HepG2 (cell line): ENCODE results near the gene FAM161A. TPM values are rescaled to one million over a fixed set of nuclear protein-coding genes. Genes with fewer than 3 reads are reported as not detected.

Experiments
- ATAC-seq: fragments of 200-7000 bp; cut with Tn5 transposase; 3 replicates; pipeline ENCODE4 v1.9.1; 2020; ENCODE audit warnings: mild to moderate bottlenecking, moderate library complexity
- BruUV-seq: library from RNA; stranded (reverse); fragments of 400-500 nt; replicated peaks from 2 replicates; lab custom pipeline; 2021; lab: Mats Ljungman, UMichigan
- CTCF ChIA-PET: fragments of 300-600 bp; formaldehyde crosslinking; extraction: SDS; loops from one replicate; lab custom pipeline; 2021; ENCODE audit warnings: low total read pairs, inconsistent platforms, low intra/inter-chr PET ratio; lab: Yijun Ruan, JAX
- POLR2A ChIA-PET: fragments of 350-600 bp; sonication (Branson Sonifier 250); formaldehyde crosslinking; loops from one replicate; lab custom pipeline; 2020; ENCODE audit warnings: antibody characterized with exemption, inconsistent platforms; lab: Yijun Ruan, JAX
- DNase-seq: peaks from one replicate; pipeline ENCODE4 v3.0.0-alpha.2; 2015; ENCODE audit warnings: low spot score
- FAIRE-seq: peaks from 3 replicates; lab custom pipeline; 2011; peaks lifted over from hg19 to GRCh38; lab: Jason Lieb, UNC
- H2AFZ ChIP-seq: one replicate; pipeline ENCODE4 v1.6.1; 2011; ENCODE audit warnings: low read length, inconsistent platforms
- H3K27ac ChIP-seq: fragments of 300-600 bp; 3 replicates; pipeline ENCODE4 v1.8.0; 2011; ENCODE audit warnings: mixed run types, mild to moderate bottlenecking, mixed read lengths, low read length, inconsistent platforms; ENCODE audit not compliant: insufficient read depth; ENCODE audit errors: extremely low read length
- H3K27me3 ChIP-seq, 2 experiments: fragments of 200-600 bp in 1 of 2; 2 replicates in 1 of 2; 3 replicates in 1 of 2; pipeline versions ENCODE4 v1.6.0 to v1.8.0; 2011; ENCODE audit warnings: low read length in 2 of 2, mild to moderate bottlenecking in 2 of 2, moderate library complexity in 2 of 2, inconsistent platforms in 1 of 2; ENCODE audit not compliant: insufficient read depth in 2 of 2, control insufficient read depth in 1 of 2
- H3K36me3 ChIP-seq, 2 experiments: fragments of 200-600 bp in 1 of 2; replicated peaks in 1 of 2; 2 replicates in 1 of 2; 3 replicates in 1 of 2; pipeline versions ENCODE4 v1.5.1 to v1.8.0; 2011; ENCODE audit warnings: low read length in 2 of 2, inconsistent platforms in 1 of 2; ENCODE audit not compliant: insufficient read depth in 2 of 2, control insufficient read depth in 1 of 2
- H3K4me1 ChIP-seq: 2 replicates; pipeline ENCODE4 v1.5.1; 2012; ENCODE audit warnings: low read length, inconsistent platforms; ENCODE audit not compliant: insufficient read depth
- H3K4me2 ChIP-seq: 2 replicates; pipeline ENCODE4 v1.6.0; 2011; ENCODE audit warnings: low read depth, low read length, inconsistent platforms
- H3K4me3 ChIP-seq, 3 experiments: fragments of 200-600 bp in 1 of 3; sonication (generic), shearing (Covaris generic) in 1 of 3; replicated peaks in 1 of 3; 2 replicates each; pipeline ENCODE4 v1.5.1; 2011 to 2016; ENCODE audit warnings: low read length in 3 of 3, inconsistent platforms in 2 of 3, low read depth in 2 of 3, mild to moderate bottlenecking in 2 of 3, control low read depth in 1 of 3, mixed read lengths in 1 of 3; ENCODE audit not compliant: insufficient read depth in 1 of 3
- H3K79me2 ChIP-seq: one replicate; pipeline ENCODE4 v1.6.1; 2011; ENCODE audit warnings: low read length, inconsistent platforms; ENCODE audit not compliant: insufficient read depth
- H3K9ac ChIP-seq: 2 replicates; pipeline ENCODE4 v1.6.0; 2011; ENCODE audit warnings: mild to moderate bottlenecking, low read depth, low read length, inconsistent platforms; ENCODE audit not compliant: insufficient read depth
- H3K9me3 ChIP-seq: 2 replicates; pipeline ENCODE4 v1.5.1; 2012; ENCODE audit warnings: mild to moderate bottlenecking, low read length
- H4K20me1 ChIP-seq: 2 replicates; pipeline ENCODE4 v1.6.0; 2011; ENCODE audit warnings: inconsistent platforms, mild to moderate bottlenecking, low read length, moderate library complexity; ENCODE audit not compliant: insufficient read depth
- AGO2 ChIP-seq: fragments of 200-400 bp; formaldehyde crosslinking; optimal IDR thresholded peaks from 2 replicates; pipeline ENCODE3; 2017; ENCODE audit warnings: mild to moderate bottlenecking, low read depth, low read length, moderate library complexity
- ARID2 ChIP-seq: sonication (generic); formaldehyde crosslinking; IDR thresholded peaks from 2 replicates; pipeline ENCODE4 v1.8.1; 2022; ENCODE audit warnings: mild to moderate bottlenecking, missing genetic modification reagents, borderline replicate concordance
- CHCHD3 ChIP-seq: sonication (generic); formaldehyde crosslinking; IDR thresholded peaks from 2 replicates; pipeline ENCODE4 v1.8.0; 2022; ENCODE audit warnings: mild to moderate bottlenecking, missing genetic modification reagents, moderate library complexity
- EZH2 ChIP-seq: conservative IDR thresholded peaks from 2 replicates; pipeline ENCODE4 v1.6.1; 2012; ENCODE audit warnings: mild to moderate bottlenecking, low read depth, low read length, moderate library complexity
- FLYWCH1 ChIP-seq: sonication (generic); formaldehyde crosslinking; IDR thresholded peaks from 2 replicates; pipeline ENCODE4 v1.8.1; 2023; ENCODE audit warnings: mild to moderate bottlenecking, missing genetic modification reagents
- IKZF4 ChIP-seq: sonication (generic); formaldehyde crosslinking; IDR thresholded peaks from 2 replicates; pipeline ENCODE4 v1.5.1; 2020; ENCODE audit warnings: borderline replicate concordance, mild to moderate bottlenecking, low read depth, missing genetic modification reagents; ENCODE audit errors: not compliant biosample characterization
- KAT2B ChIP-seq: fragments of 150-350 bp; IDR thresholded peaks from 2 replicates; pipeline ENCODE4 v1.6.1; 2014; ENCODE audit warnings: low read depth, low read length, borderline replicate concordance
- LCORL ChIP-seq, 2 experiments: fragments of 450-650 bp in 1 of 2; sonication (generic) in 1 of 2; formaldehyde crosslinking in 1 of 2; IDR thresholded peaks; 2 replicates each; pipeline versions ENCODE4 v1.5.0 to v1.6.1; 2017 to 2020; ENCODE audit warnings: antibody characterized with exemption in 1 of 2, missing genetic modification reagents in 1 of 2
- MAFF ChIP-seq: IDR thresholded peaks from 2 replicates; pipeline ENCODE4 v1.6.1; 2011; ENCODE audit warnings: low read depth, low read length, improper control_type of control experiment
- POLR2A ChIP-seq, 2 experiments: IDR thresholded peaks; 2 replicates each; pipeline ENCODE4 v1.6.1; 2011; ENCODE audit warnings: low read depth in 2 of 2, low read length in 2 of 2, mild to moderate bottlenecking in 1 of 2, moderate library complexity in 1 of 2; ENCODE audit not compliant: insufficient read depth in 1 of 2
- SPEN ChIP-seq: sonication (generic); formaldehyde crosslinking; IDR thresholded peaks from 2 replicates; pipeline ENCODE4 v1.5.1; 2020; ENCODE audit warnings: low read depth, mild to moderate bottlenecking, missing genetic modification reagents
- ZBTB33 ChIP-seq: sonication (generic); formaldehyde crosslinking; IDR thresholded peaks from 2 replicates; pipeline ENCODE4 v1.4.0; 2020; ENCODE audit warnings: missing genetic modification reagents
- ZBTB43 ChIP-seq: sonication (generic); formaldehyde crosslinking; conservative IDR thresholded peaks from 2 replicates; pipeline ENCODE4 v1.4.0; 2020; ENCODE audit warnings: missing genetic modification reagents
- ZNF33A ChIP-seq: sonication (generic); formaldehyde crosslinking; IDR thresholded peaks from 2 replicates; pipeline ENCODE4 v1.5.1; 2020; ENCODE audit warnings: missing genetic modification reagents, mild to moderate bottlenecking, moderate library complexity, borderline replicate concordance
- ZNF510 ChIP-seq: sonication (generic); formaldehyde crosslinking; IDR thresholded peaks from 2 replicates; pipeline ENCODE4 v1.4.0; 2020; ENCODE audit warnings: low read depth, mild to moderate bottlenecking, missing genetic modification reagents
- ZNF629 ChIP-seq: sonication (generic); formaldehyde crosslinking; conservative IDR thresholded peaks from 2 replicates; pipeline ENCODE4 v1.5.0; 2020; ENCODE audit warnings: missing genetic modification reagents
- ZNF652 ChIP-seq: IDR thresholded peaks from 2 replicates; pipeline ENCODE4 v1.6.1; 2016; ENCODE audit warnings: low read depth, borderline replicate concordance
- ZNF878 ChIP-seq: sonication (generic); formaldehyde crosslinking; IDR thresholded peaks from 2 replicates; pipeline ENCODE4 v1.8.1; 2023; ENCODE audit warnings: mild to moderate bottlenecking, missing genetic modification reagents, moderate library complexity
- WGBS: methylation state at CpG from one replicate; pipeline ENCODE4 v1.1.6; 2017; ENCODE audit warnings: low lambda C conversion rate; 5-methylcytosine and 5-hydroxymethylcytosine counted together
- in situ Hi-C: cut with HindIII; loops from 2 replicates; pipeline ENCODE4 v1.10.0; 2017; ENCODE audit warnings: low pct_unique_long_range_greater_than_20kb; ENCODE audit not compliant: extremely low pct_ligation_motif_present
- intact Hi-C: fragments of 100-400 bp; cut with micrococcal nuclease; formaldehyde crosslinking; loops from one replicate; pipeline ENCODE4 v1.10.0; 2022; ENCODE audit not compliant: unreplicated experiment
- polyA plus RNA-seq, 8 experiments: library from polyadenylated mRNA; depleted of rRNA in 3 of 8; stranded (reverse) in 7 of 8; unstranded in 1 of 8; fragments of >200 nt; fragmentation: Illumina TruSeq in 4 of 8; extraction: Trizol in 4 of 8; gene quantifications; 2 replicates each; pipeline versions ENCODE4 v1.2.1 to v1.2.3, GENCODE V29; 2011 to 2016; ENCODE audit warnings: low read depth in 4 of 8, missing spikeins in 1 of 8, mixed read lengths in 1 of 8; ENCODE audit not compliant: insufficient read depth in 1 of 8
- total RNA-seq, 5 experiments: library from RNA; depleted of rRNA; stranded (reverse); fragments of >200 nt; fragmentation: Illumina TruSeq; extraction: Trizol; gene quantifications; 2 replicates each; pipeline ENCODE4 v1.2.3, GENCODE V29; 2016; ENCODE audit warnings: low read depth in 1 of 5

Gene FAM161A
- total and polyA plus RNA-seq, 2 of the 13 experiments (the other 11 are each of a cell fraction or from before 2014, with no cell fraction given): 2.7 to 3.4 TPM

DNA sequence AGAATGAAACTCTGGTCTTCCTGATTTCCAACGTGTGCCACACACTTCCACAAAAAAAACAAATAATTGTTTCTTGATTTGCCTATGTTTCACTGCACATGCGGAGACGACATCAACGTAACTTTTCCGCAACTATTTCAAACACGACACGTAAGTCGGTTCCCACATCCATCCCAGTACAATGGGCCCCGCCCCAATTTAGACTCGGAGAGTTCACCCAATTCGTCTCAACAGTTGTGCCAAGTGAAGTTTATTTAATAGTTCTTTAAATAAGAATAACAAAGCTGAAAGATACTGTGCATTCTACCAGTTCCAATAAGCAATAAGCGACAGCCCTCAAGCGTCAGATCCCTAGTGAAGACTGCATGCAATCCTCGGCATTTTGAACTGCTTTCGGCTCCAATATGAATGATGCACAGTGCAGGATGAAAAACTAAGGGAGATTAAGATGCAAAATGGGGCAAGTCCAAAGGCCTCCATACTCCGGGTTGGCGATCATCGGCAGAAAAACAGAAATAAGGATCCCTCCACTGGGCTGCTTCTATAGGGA is 33.9 kb upstream of the FAM161A start (continued):
- TF ChIP-seq ZBTB43 (CRISPR knock-in tag): 0 out of 2 replicates have a peak, but pooled peaks have one; percentile 21
- TF ChIP-seq ZNF510: no peak

- Histone ChIP-seq H4K20me1 (peaks cover 26% of the 10 kb centered on the region), H3K27me3 (no peaks in the 10 kb centered on the region; a peak in 1 of 5 replicates), H3K4me2 (peak overlapping the region; percentile 92), H3K9ac (0 out of 2 replicates have a peak overlapping the region, but pooled peaks have one; percentile 98), H3K4me3 (peak overlapping the region in 1 of 3 experiments; percentile 98; a peak in 3 of 6 replicates), H3K9me3 (no peaks in the 10 kb centered on the region), H3K27ac (no peak overlapping the region), H3K4me1 (peaks cover 32% of the 10 kb centered on the region), H2AFZ (no peak overlapping the region), H3K79me2 (peaks cover 41% of the 10 kb centered on the region), H3K36me3 (peaks cover 8 to 40% of the 10 kb centered on the region in 2 experiments)
- WGBS: 92% methylated on average over 18 of the region's 18 CpGs
- no peak for DNase-seq
- POLR2A ChIA-PET: interaction anchor here (1.4 kb wide), 1 partner anchor 31 kb away, joined by 5 read pairs; no protein-coding TSS in a partner anchor
- no TSS peak for BruUV-seq
- ATAC-seq: no peak
- intact Hi-C loops: loop anchor here (5.0 kb wide), 1 partner anchor 349 kb away; the partner anchor contains the start of gene XPO1
- CTCF ChIA-PET: no interaction called here
- no peak for FAIRE-seq
- in situ Hi-C loops: no loop called here
- TF ChIP-seq AGO2 (peak; percentile 44), ZBTB33 (peak; percentile 89), ZNF33A (CRISPR knock-in tag) (no peak), SPEN (CRISPR knock-in tag) (peak; percentile 33; the same call in 1 of the 2 replicates), CHCHD3 (CRISPR knock-in tag) (no peak), ZNF878 (CRISPR knock-in tag) (0 out of 2 replicates have a peak, but pooled peaks have one; percentile 11), ARID2 (CRISPR knock-in tag) (0 out of 2 replicates have a peak, but pooled peaks have one; percentile 26), KAT2B (no peak), MAFF (no peak), FLYWCH1 (no peak), EZH2 (no peak), IKZF4 (CRISPR knock-in tag) (peak; percentile 24), ZNF652 (CRISPR knock-in tag) (no peak), POLR2A (IDR thresholded peaks at IDR 0.05; ENCODE audit: insufficient read depth in 1 of 2, low read depth in 2 of 2, low read length in 2 of 2) (0 out of 4 replicates have a peak, but pooled peaks of 1 of the 2 experiments have one; percentile 34), ZNF629 (CRISPR knock-in tag) (no peak), LCORL (IDR thresholded peaks at IDR 0.05) (no peak), LCORL (CRISPR knock-in tag; IDR thresholded peaks at IDR 0.05) (0 out of 2 replicates have a peak, but pooled peaks have one; percentile 6)
Observed at GRCh38 chr2:61885896-61886603, 32.2 kb upstream of the FAM161A start.
